ENCODE results near the gene KPNA1.

GRCh38 chr3:122409446-122409845, 105.3 kb downstream of the KPNA1 start:
- TF ChIP-seq CTCF (IDR thresholded peaks at IDR 0.05) (no peak), POLR2A (IDR thresholded peaks at IDR 0.05) (no peak)

Measured in esophagus squamous epithelium (tissue), 4 donors.